ENCODE data around the gene LZTR1.

The LZTR1 gene

GRCh38 chr22:20949698-20950183 is 32.4 kb upstream of the LZTR1 start:
- Histone ChIP-seq H3K36me3 (ENCODE audit: control insufficient read depth in 1 of 2, insufficient read depth in 2 of 2, low read length in 2 of 2) (peaks cover 11 to 35% of the 10 kb centered on the region in 2 donors), H3K27me3 (ENCODE audit: control insufficient read depth in 1 of 2, insufficient read depth in 2 of 2, low read length in 2 of 2) (no peaks in the 10 kb centered on the region), H3K27ac (ENCODE audit: low read depth, low read length) (no peak overlapping the region), H3K9ac (ENCODE audit: low read depth in 1 of 2, low read length in 2 of 2) (no peak overlapping the region), H3K9me3 (ENCODE audit: control insufficient read depth in 1 of 2, low read length in 2 of 2) (no peaks in the 10 kb centered on the region), H3K4me3 (ENCODE audit: low read depth in 1 of 2, low read length in 2 of 2) (no peak overlapping the region), H3K4me1 (ENCODE audit: control insufficient read depth in 1 of 2, insufficient read depth in 2 of 2, low read length in 2 of 2) (peaks cover 76 to 88% of the 10 kb centered on the region in 2 donors)

- Histone ChIP-seq H3K4me3 (ENCODE audit: low read depth in 1 of 2, low read length in 2 of 2) (peak overlapping the region; percentile 30 to 51), H3K4me1 (ENCODE audit: control insufficient read depth in 1 of 2, insufficient read depth in 2 of 2, low read length in 2 of 2) (peaks cover 67 to 86% of the 10 kb centered on the region in 2 donors), H3K9me3 (ENCODE audit: control insufficient read depth in 1 of 2, low read length in 2 of 2) (no peaks in the 10 kb centered on the region), H3K36me3 (ENCODE audit: control insufficient read depth in 1 of 2, insufficient read depth in 2 of 2, low read length in 2 of 2) (peaks cover 11 to 30% of the 10 kb centered on the region in 2 donors), H3K27ac (ENCODE audit: low read depth, low read length) (peak overlapping the region; percentile 75), H3K27me3 (ENCODE audit: control insufficient read depth in 1 of 2, insufficient read depth in 2 of 2, low read length in 2 of 2) (no peaks in the 10 kb centered on the region), H3K9ac (ENCODE audit: low read depth in 1 of 2, low read length in 2 of 2) (peak overlapping the region; percentile 26 to 33)
These were observed 30.8 kb upstream of the LZTR1 start for GRCh38 chr22:20951151-20951931.

GRCh38 chr22:20951932-20952380 is 30.1 kb upstream of the LZTR1 start:
- no peaks in the 10 kb centered on the region for H3K27me3 ChIP-seq (ENCODE audit: control insufficient read depth in 1 of 2, insufficient read depth in 2 of 2, low read length in 2 of 2)
- peak overlapping the region; percentile 75 for H3K27ac ChIP-seq (ENCODE audit: low read depth, low read length)
- peaks cover 63 to 86% of the 10 kb centered on the region in 2 donors for H3K4me1 ChIP-seq (ENCODE audit: control insufficient read depth in 1 of 2, insufficient read depth in 2 of 2, low read length in 2 of 2)
- H3K9me3 ChIP-seq (ENCODE audit: control insufficient read depth in 1 of 2, low read length in 2 of 2) = no peaks in the 10 kb centered on the region
- H3K4me3 ChIP-seq (ENCODE audit: low read depth in 1 of 2, low read length in 2 of 2) = peak overlapping the region in 1 of 2 donors; percentile 50
- H3K36me3 ChIP-seq (ENCODE audit: control insufficient read depth in 1 of 2, insufficient read depth in 2 of 2, low read length in 2 of 2) = peaks cover 11 to 29% of the 10 kb centered on the region in 2 donors
- H3K9ac ChIP-seq (ENCODE audit: low read depth in 1 of 2, low read length in 2 of 2) = peak overlapping the region; percentile 32 to 36

GRCh38 chr22:20952544-20953341 is 29.4 kb upstream of the LZTR1 start:
- H3K9me3 ChIP-seq (ENCODE audit: control insufficient read depth in 1 of 2, low read length in 2 of 2) = no peaks in the 10 kb centered on the region
- peaks cover 11 to 29% of the 10 kb centered on the region in 2 donors for H3K36me3 ChIP-seq (ENCODE audit: control insufficient read depth in 1 of 2, insufficient read depth in 2 of 2, low read length in 2 of 2)
- peak overlapping the region; percentile 30 to 50 for H3K4me3 ChIP-seq (ENCODE audit: low read depth in 1 of 2, low read length in 2 of 2)
- H3K4me1 ChIP-seq (ENCODE audit: control insufficient read depth in 1 of 2, insufficient read depth in 2 of 2, low read length in 2 of 2) = peaks cover 61 to 83% of the 10 kb centered on the region in 2 donors
- peak overlapping the region; percentile 75 for H3K27ac ChIP-seq (ENCODE audit: low read depth, low read length)
- H3K27me3 ChIP-seq (ENCODE audit: control insufficient read depth in 1 of 2, insufficient read depth in 2 of 2, low read length in 2 of 2) = no peaks in the 10 kb centered on the region
- H3K9ac ChIP-seq (ENCODE audit: low read depth in 1 of 2, low read length in 2 of 2) = peak overlapping the region; percentile 32 to 36

- Histone ChIP-seq H3K4me1 (ENCODE audit: control insufficient read depth in 1 of 2, insufficient read depth in 2 of 2, low read length in 2 of 2) (peaks cover 59 to 83% of the 10 kb centered on the region in 2 donors), H3K9ac (ENCODE audit: low read depth in 1 of 2, low read length in 2 of 2) (peak overlapping the region in 1 of 2 donors; percentile 6), H3K9me3 (ENCODE audit: control insufficient read depth in 1 of 2, low read length in 2 of 2) (no peaks in the 10 kb centered on the region), H3K4me3 (ENCODE audit: low read depth in 1 of 2, low read length in 2 of 2) (peak overlapping the region in 1 of 2 donors; percentile 50), H3K27ac (ENCODE audit: low read depth, low read length) (peak overlapping the region; percentile 75), H3K27me3 (ENCODE audit: control insufficient read depth in 1 of 2, insufficient read depth in 2 of 2, low read length in 2 of 2) (no peaks in the 10 kb centered on the region), H3K36me3 (ENCODE audit: control insufficient read depth in 1 of 2, insufficient read depth in 2 of 2, low read length in 2 of 2) (peaks cover 11 to 29% of the 10 kb centered on the region in 2 donors)
These were observed 28.8 kb upstream of the LZTR1 start for GRCh38 chr22:20953342-20953608.

- peak overlapping the region; percentile 75 for H3K27ac ChIP-seq (ENCODE audit: low read depth, low read length)
These were observed 28.2 kb upstream of the LZTR1 start for GRCh38 chr22:20953668-20954500.

GRCh38 chr22:20955548-20955947 is 26.5 kb upstream of the LZTR1 start:
- Histone ChIP-seq H3K36me3 (ENCODE audit: control insufficient read depth in 1 of 2, insufficient read depth in 2 of 2, low read length in 2 of 2) (peaks cover 5 to 19% of the 10 kb centered on the region in 2 donors), H3K27ac (ENCODE audit: low read depth, low read length) (no peak overlapping the region), H3K9me3 (ENCODE audit: control insufficient read depth in 1 of 2, low read length in 2 of 2) (no peaks in the 10 kb centered on the region), H3K4me3 (ENCODE audit: low read depth in 1 of 2, low read length in 2 of 2) (no peak overlapping the region), H3K27me3 (ENCODE audit: control insufficient read depth in 1 of 2, insufficient read depth in 2 of 2, low read length in 2 of 2) (no peaks in the 10 kb centered on the region), H3K9ac (ENCODE audit: low read depth in 1 of 2, low read length in 2 of 2) (no peak overlapping the region), H3K4me1 (ENCODE audit: control insufficient read depth in 1 of 2, insufficient read depth in 2 of 2, low read length in 2 of 2) (peaks cover 46 to 65% of the 10 kb centered on the region in 2 donors)

More at GRCh38 chr22:20953668-20954500, 28.2 kb upstream of the LZTR1 start:
- Histone ChIP-seq H3K4me1 (ENCODE audit: control insufficient read depth in 1 of 2, insufficient read depth in 2 of 2, low read length in 2 of 2) (peaks cover 57 to 79% of the 10 kb centered on the region in 2 donors), H3K4me3 (ENCODE audit: low read depth in 1 of 2, low read length in 2 of 2) (no peak overlapping the region), H3K9ac (ENCODE audit: low read depth in 1 of 2, low read length in 2 of 2) (peak overlapping the region in 1 of 2 donors; percentile 6), H3K36me3 (ENCODE audit: control insufficient read depth in 1 of 2, insufficient read depth in 2 of 2, low read length in 2 of 2) (peaks cover 11 to 29% of the 10 kb centered on the region in 2 donors), H3K9me3 (ENCODE audit: control insufficient read depth in 1 of 2, low read length in 2 of 2) (no peaks in the 10 kb centered on the region), H3K27me3 (ENCODE audit: control insufficient read depth in 1 of 2, insufficient read depth in 2 of 2, low read length in 2 of 2) (no peaks in the 10 kb centered on the region)

- H3K9me3 ChIP-seq (ENCODE audit: control insufficient read depth in 1 of 2, low read length in 2 of 2) = no peaks in the 10 kb centered on the region
- H3K4me3 ChIP-seq (ENCODE audit: low read depth in 1 of 2, low read length in 2 of 2) = peak overlapping the region; percentile 78 to 87
- peak overlapping the region; percentile 49 to 86 for H3K9ac ChIP-seq (ENCODE audit: low read depth in 1 of 2, low read length in 2 of 2)
- H3K36me3 ChIP-seq (ENCODE audit: control insufficient read depth in 1 of 2, insufficient read depth in 2 of 2, low read length in 2 of 2) = peaks cover 5 to 11% of the 10 kb centered on the region in 2 donors
- no peaks in the 10 kb centered on the region for H3K27me3 ChIP-seq (ENCODE audit: control insufficient read depth in 1 of 2, insufficient read depth in 2 of 2, low read length in 2 of 2)
- H3K4me1 ChIP-seq (ENCODE audit: control insufficient read depth in 1 of 2, insufficient read depth in 2 of 2, low read length in 2 of 2) = peaks cover 38 to 57% of the 10 kb centered on the region in 2 donors
- peak overlapping the region; percentile 82 for H3K27ac ChIP-seq (ENCODE audit: low read depth, low read length)
These were observed 25.6 kb upstream of the LZTR1 start for GRCh38 chr22:20956258-20957101.

GRCh38 chr22:20957102-20957682 is 24.9 kb upstream of the LZTR1 start:
- Histone ChIP-seq H3K36me3 (ENCODE audit: control insufficient read depth in 1 of 2, insufficient read depth in 2 of 2, low read length in 2 of 2) (peaks cover 5 to 11% of the 10 kb centered on the region in 2 donors), H3K9ac (ENCODE audit: low read depth in 1 of 2, low read length in 2 of 2) (peak overlapping the region; percentile 49 to 86), H3K9me3 (ENCODE audit: control insufficient read depth in 1 of 2, low read length in 2 of 2) (no peaks in the 10 kb centered on the region), H3K4me1 (ENCODE audit: control insufficient read depth in 1 of 2, insufficient read depth in 2 of 2, low read length in 2 of 2) (peaks cover 35 to 53% of the 10 kb centered on the region in 2 donors), H3K27ac (ENCODE audit: low read depth, low read length) (peak overlapping the region; percentile 82), H3K27me3 (ENCODE audit: control insufficient read depth in 1 of 2, insufficient read depth in 2 of 2, low read length in 2 of 2) (no peaks in the 10 kb centered on the region), H3K4me3 (ENCODE audit: low read depth in 1 of 2, low read length in 2 of 2) (peak overlapping the region; percentile 78 to 87)
